PC-9 (cell line): Measurements from ENCODE around the gene ABLIM2. TPM values are rescaled to one million over a fixed set of nuclear protein-coding genes. Genes with fewer than 3 reads are reported as not detected.

ENCODE experiments used
- BruUV-seq: library from RNA; stranded (reverse); fragments of 400-500 nt; replicated peaks from 2 replicates; lab custom pipeline; 2021; lab: Mats Ljungman, UMichigan
- CTCF ChIA-PET: fragments of 300-600 bp; sonication (Branson Sonifier 250); formaldehyde crosslinking; loops from one replicate; lab custom pipeline; 2022; ENCODE audit warnings: antibody characterized with exemption; lab: Charles Lee
- POLR2A ChIA-PET: fragments of 300-600 bp; sonication (Branson Sonifier 250); formaldehyde crosslinking; loops from one replicate; lab custom pipeline; 2022; ENCODE audit warnings: antibody characterized with exemption; ENCODE audit not compliant: unreplicated experiment; lab: Charles Lee
- DNase-seq, 2 experiments: peaks; one replicate each; pipeline versions ENCODE4 v3.0.0 to v3.0.0-alpha.2; 2015 to 2022; ENCODE audit warnings: mixed read lengths in 1 of 2
- H2AFZ ChIP-seq: fragments of 200-600 bp; sonication (generic); 2 replicates; pipeline ENCODE4 v1.8.1; 2017; ENCODE audit warnings: antibody characterized with exemption
- H3F3A ChIP-seq: fragments of 200-600 bp; sonication (generic); 2 replicates; pipeline ENCODE4 v1.8.1; 2017; ENCODE audit warnings: antibody characterized with exemption, mild to moderate bottlenecking, low read depth; ENCODE audit not compliant: insufficient read depth
- H3K27ac ChIP-seq: fragments of 200-600 bp; sonication (generic); 2 replicates; pipeline ENCODE4 v1.6.1; 2016; ENCODE audit warnings: mixed run types
- H3K27me3 ChIP-seq: fragments of 200-600 bp; sonication (generic); 2 replicates; pipeline ENCODE4 v1.6.1; 2016; ENCODE audit warnings: low read depth, mixed run types; ENCODE audit not compliant: insufficient read depth
- H3K36me3 ChIP-seq: fragments of 200-600 bp; sonication (generic); 2 replicates; pipeline ENCODE4 v1.6.1; 2016; ENCODE audit warnings: low read depth, mixed run types
- H3K4me1 ChIP-seq: fragments of 200-600 bp; sonication (generic); replicated peaks from 2 replicates; pipeline ENCODE4 v1.6.1; 2016; ENCODE audit warnings: mixed run types; ENCODE audit not compliant: insufficient read depth
- H3K4me2 ChIP-seq: fragments of 200-600 bp; sonication (generic); 2 replicates; pipeline ENCODE4 v1.6.1; 2017; ENCODE audit warnings: mixed run types
- H3K4me3 ChIP-seq: fragments of 200-600 bp; sonication (generic); 2 replicates; pipeline ENCODE4 v1.6.1; 2016; ENCODE audit warnings: mixed run types
- H3K79me2 ChIP-seq: fragments of 200-600 bp; sonication (generic); 2 replicates; pipeline ENCODE4 v1.6.1; 2017; ENCODE audit warnings: low read depth, mixed run types
- H3K9me2 ChIP-seq: fragments of 200-600 bp; sonication (generic); 2 replicates; pipeline ENCODE4 v1.8.1; 2017; ENCODE audit warnings: mild to moderate bottlenecking; ENCODE audit not compliant: insufficient read depth
- H3K9me3 ChIP-seq: fragments of 200-600 bp; sonication (generic); 2 replicates; pipeline ENCODE4 v1.8.1; 2016; ENCODE audit warnings: low read depth; ENCODE audit not compliant: insufficient read depth
- H4K20me1 ChIP-seq: fragments of 200-600 bp; sonication (generic); 2 replicates; pipeline ENCODE4 v1.8.1; 2017; ENCODE audit not compliant: insufficient read depth
- CTCF ChIP-seq: fragments of 200-600 bp; sonication (generic); conservative IDR thresholded peaks from 2 replicates; pipeline ENCODE4 v1.6.1; 2017; ENCODE audit warnings: mixed run types, antibody characterized with exemption, mild to moderate bottlenecking, moderate library complexity
- EZH2 ChIP-seq: fragments of 200-600 bp; sonication (generic); IDR thresholded peaks from 2 replicates; pipeline ENCODE4 v1.8.0; 2017; ENCODE audit warnings: antibody characterized with exemption, low read depth
- intact Hi-C: fragments of 100-400 bp; cut with micrococcal nuclease; formaldehyde crosslinking; loops from one replicate; pipeline ENCODE4 v1.10.0; 2022; ENCODE audit not compliant: unreplicated experiment
- total RNA-seq: library from RNA; stranded (reverse); gene quantifications from 2 replicates; pipeline ENCODE4 v1.2.3, GENCODE V29; 2021

Gene ABLIM2
- total RNA-seq, 1 experiment from 2014 or later = 1.6 TPM

- no peaks in the 10 kb centered on the region for H3K79me2 ChIP-seq
- ChIA-PET CTCF (interaction anchor here (0.7 to 0.9 kb wide), 2 partner anchors 187 to 228 kb away, joined by 4 read pairs; no protein-coding TSS in a partner anchor), POLR2A (no interaction called here)
- H3K4me3 ChIP-seq = no peak overlapping the region
- intact Hi-C loops = no loop called here
- H3K4me1 ChIP-seq = peaks cover 5% of the 10 kb centered on the region
- H3K36me3 ChIP-seq = no peaks in the 10 kb centered on the region
- H4K20me1 ChIP-seq = no peaks in the 10 kb centered on the region
- H3F3A ChIP-seq = peaks cover 4% of the 10 kb centered on the region; the same call in 1 of the 2 replicates
- no peaks in the 10 kb centered on the region for H3K27me3 ChIP-seq
- H3K27ac ChIP-seq = no peak overlapping the region
- no peak overlapping the region for H2AFZ ChIP-seq
- no peak for TF ChIP-seq CTCF
- H3K9me2 ChIP-seq = no peaks in the 10 kb centered on the region
- no peak overlapping the region for H3K4me2 ChIP-seq
- no TSS peak for BruUV-seq
- DNase-seq = no peak
- no peaks in the 10 kb centered on the region for H3K9me3 ChIP-seq
Observed at GRCh38 chr4:8174970-8175369, 16.4 kb upstream of the ABLIM2 start.

- no peaks in the 10 kb centered on the region for H3K9me2 ChIP-seq
- DNase-seq = peak in 1 of 2 experiments; percentile 69
- POLR2A ChIA-PET = no interaction called here
- CTCF ChIA-PET = interaction anchor here (0.7 kb wide), 1 partner anchor 748 kb away, joined by 3 read pairs; no protein-coding TSS in a partner anchor
- BruUV-seq = no TSS peak
- intact Hi-C loops = no loop called here
- no peak overlapping the region for H2AFZ ChIP-seq
- H3K36me3 ChIP-seq = no peaks in the 10 kb centered on the region
- H3K27ac ChIP-seq = no peak overlapping the region
- H3F3A ChIP-seq = 0 out of 2 replicates have a peak, but pooled peaks cover 2% of the 10 kb centered on the region
- H4K20me1 ChIP-seq = no peaks in the 10 kb centered on the region
- H3K4me1 ChIP-seq = peaks cover 5% of the 10 kb centered on the region
- H3K27me3 ChIP-seq = no peaks in the 10 kb centered on the region
- no peaks in the 10 kb centered on the region; the same call in 1 of the 2 replicates for H3K9me3 ChIP-seq
- H3K4me2 ChIP-seq = no peak overlapping the region
- TF ChIP-seq EZH2 (no peak), CTCF (no peak)
- no peaks in the 10 kb centered on the region for H3K79me2 ChIP-seq
- H3K4me3 ChIP-seq = no peak overlapping the region
Observed at GRCh38 chr4:8173492-8174242, 15.1 kb upstream of the ABLIM2 start.

- Histone ChIP-seq H3K36me3 (no peaks in the 10 kb centered on the region), H3F3A (peaks cover 9% of the 10 kb centered on the region; the same call in 1 of the 2 replicates), H3K4me3 (no peak overlapping the region), H4K20me1 (no peaks in the 10 kb centered on the region), H2AFZ (no peak overlapping the region), H3K4me2 (no peak overlapping the region), H3K4me1 (peaks cover 16% of the 10 kb centered on the region), H3K27me3 (no peaks in the 10 kb centered on the region), H3K27ac (no peak overlapping the region), H3K9me3 (no peaks in the 10 kb centered on the region; the same call in 1 of the 2 replicates), H3K9me2 (no peaks in the 10 kb centered on the region), H3K79me2 (no peaks in the 10 kb centered on the region)
- ChIA-PET CTCF (no interaction called here), POLR2A (no interaction called here)
- intact Hi-C loops = no loop called here
- DNase-seq = no peak
- TF ChIP-seq CTCF (no peak), EZH2 (no peak)
- no TSS peak for BruUV-seq
Observed at GRCh38 chr4:8171984-8172924, 13.6 kb upstream of the ABLIM2 start.
